OCI-LY1 (cell line): Measurements from ENCODE around the gene PARL.

Experiments used
- H2AFZ ChIP-seq: fragments of 200-600 bp; sonication (generic), shearing (Covaris generic); 2 replicates; pipeline ENCODE4 v1.6.0; 2014; ENCODE audit warnings: antibody characterized with exemption, mild to moderate bottlenecking, low read length
- H3F3A ChIP-seq: fragments of 200-600 bp; sonication (generic), shearing (Covaris generic); 2 replicates; pipeline ENCODE4 v1.6.0; 2014; ENCODE audit warnings: mild to moderate bottlenecking, antibody characterized with exemption, low read length, moderate library complexity; ENCODE audit not compliant: insufficient read depth
- H3K27ac ChIP-seq: fragments of 200-600 bp; sonication (generic); 2 replicates; pipeline ENCODE4 v1.5.1; 2014; ENCODE audit warnings: low read length, mixed run types, mild to moderate bottlenecking, low read depth; ENCODE audit not compliant: poor library complexity, severe bottlenecking
- H3K27me3 ChIP-seq: fragments of 200-600 bp; sonication (generic); 2 replicates; pipeline ENCODE4 v1.6.0; 2014; ENCODE audit warnings: antibody characterized with exemption, mild to moderate bottlenecking, low read length, moderate library complexity; ENCODE audit not compliant: insufficient read depth
- H3K36me3 ChIP-seq: fragments of 200-600 bp; sonication (generic); 2 replicates; pipeline ENCODE4 v1.6.1; 2014; ENCODE audit warnings: mild to moderate bottlenecking, antibody characterized with exemption, low read length, moderate library complexity, mixed read lengths; ENCODE audit not compliant: insufficient read depth
- H3K4me1 ChIP-seq: fragments of 200-600 bp; sonication (generic); 2 replicates; pipeline ENCODE4 v1.5.1; 2014; ENCODE audit warnings: mild to moderate bottlenecking, low read length, moderate library complexity; ENCODE audit not compliant: insufficient read depth, severe bottlenecking
- H3K4me2 ChIP-seq: fragments of 200-600 bp; sonication (generic), shearing (Covaris generic); 2 replicates; pipeline ENCODE4 v1.6.1; 2014; ENCODE audit warnings: low read length
- H3K4me3 ChIP-seq: fragments of 200-600 bp; sonication (generic); 2 replicates; pipeline ENCODE4 v1.5.1; 2014; ENCODE audit warnings: low read length, low read depth, mild to moderate bottlenecking, mixed read lengths; ENCODE audit not compliant: poor library complexity, severe bottlenecking
- H3K79me2 ChIP-seq: fragments of 200-600 bp; shearing (Covaris generic); 2 replicates; pipeline ENCODE4 v1.6.1; 2016; ENCODE audit warnings: mixed run types, low read length, mixed read lengths; ENCODE audit not compliant: insufficient read depth
- H3K9ac ChIP-seq: fragments of 200-600 bp; sonication (generic), shearing (Covaris generic); 2 replicates; pipeline ENCODE4 v1.6.1; 2014; ENCODE audit warnings: mild to moderate bottlenecking, low read length, mixed read lengths
- H3K9me2 ChIP-seq: fragments of 200-600 bp; sonication (generic), shearing (Covaris generic); 2 replicates; pipeline ENCODE4 v1.6.1; 2014; ENCODE audit warnings: low read depth, mild to moderate bottlenecking, low read length, mixed read lengths
- H3K9me3 ChIP-seq: fragments of 200-600 bp; shearing (Covaris generic); 2 replicates; pipeline ENCODE4 v1.6.1; 2014; ENCODE audit warnings: low read length, mixed read lengths
- H4K20me1 ChIP-seq: fragments of 200-600 bp; sonication (generic), shearing (Covaris generic); 2 replicates; pipeline ENCODE4 v1.6.0; 2016; ENCODE audit warnings: mild to moderate bottlenecking, low read length; ENCODE audit not compliant: insufficient read depth
- EZH2 ChIP-seq: fragments of 200-600 bp; sonication (generic), shearing (Covaris generic); IDR thresholded peaks from 2 replicates; pipeline ENCODE4 v1.8.0; 2017; ENCODE audit warnings: borderline replicate concordance, mixed run types, mild to moderate bottlenecking, antibody characterized with exemption, low read length, moderate library complexity, mixed read lengths
- TF ChIP-seq, protein P1 (sequence below): fragments of 200-600 bp; sonication (generic), shearing (Covaris generic); IDR thresholded peaks from 2 replicates; pipeline ENCODE4 v1.5.1; 2017; ENCODE audit warnings: mild to moderate bottlenecking, antibody characterized with exemption, low read length, moderate library complexity, mixed read lengths

The PARL gene

DNA sequence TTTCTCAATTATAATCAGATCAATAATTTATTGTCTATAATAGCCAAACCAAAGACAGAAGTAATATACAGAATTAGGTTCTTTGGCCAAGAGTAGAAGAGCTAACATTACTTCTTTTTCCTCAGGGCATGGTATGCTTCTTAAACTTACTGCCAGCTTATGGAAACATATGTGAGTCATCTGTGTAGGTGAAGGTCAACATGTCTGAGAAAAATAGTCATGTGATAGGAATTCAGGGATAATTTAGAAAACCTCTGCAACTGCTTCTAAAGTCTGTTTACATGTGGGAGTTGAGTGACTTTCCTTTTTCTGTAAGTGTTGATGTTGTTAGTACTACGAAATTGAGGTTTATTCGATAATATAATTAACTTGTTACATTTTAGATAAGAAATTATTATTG is 40.1 kb downstream of the PARL start:
- H4K20me1 ChIP-seq: no peaks in the 10 kb centered on the region
- H3K4me1 ChIP-seq: no peaks in the 10 kb centered on the region
- no peak overlapping the region for H3K27ac ChIP-seq
- no peaks in the 10 kb centered on the region for H3K27me3 ChIP-seq
- no peak overlapping the region for H3K4me3 ChIP-seq
- H3K9ac ChIP-seq: no peak overlapping the region
- H3K79me2 ChIP-seq: no peaks in the 10 kb centered on the region
- no peak overlapping the region for H3K4me2 ChIP-seq
- no peaks in the 10 kb centered on the region for H3F3A ChIP-seq
- peaks cover 87% of the 10 kb centered on the region for H3K36me3 ChIP-seq
- TF ChIP-seq, protein P1, sequence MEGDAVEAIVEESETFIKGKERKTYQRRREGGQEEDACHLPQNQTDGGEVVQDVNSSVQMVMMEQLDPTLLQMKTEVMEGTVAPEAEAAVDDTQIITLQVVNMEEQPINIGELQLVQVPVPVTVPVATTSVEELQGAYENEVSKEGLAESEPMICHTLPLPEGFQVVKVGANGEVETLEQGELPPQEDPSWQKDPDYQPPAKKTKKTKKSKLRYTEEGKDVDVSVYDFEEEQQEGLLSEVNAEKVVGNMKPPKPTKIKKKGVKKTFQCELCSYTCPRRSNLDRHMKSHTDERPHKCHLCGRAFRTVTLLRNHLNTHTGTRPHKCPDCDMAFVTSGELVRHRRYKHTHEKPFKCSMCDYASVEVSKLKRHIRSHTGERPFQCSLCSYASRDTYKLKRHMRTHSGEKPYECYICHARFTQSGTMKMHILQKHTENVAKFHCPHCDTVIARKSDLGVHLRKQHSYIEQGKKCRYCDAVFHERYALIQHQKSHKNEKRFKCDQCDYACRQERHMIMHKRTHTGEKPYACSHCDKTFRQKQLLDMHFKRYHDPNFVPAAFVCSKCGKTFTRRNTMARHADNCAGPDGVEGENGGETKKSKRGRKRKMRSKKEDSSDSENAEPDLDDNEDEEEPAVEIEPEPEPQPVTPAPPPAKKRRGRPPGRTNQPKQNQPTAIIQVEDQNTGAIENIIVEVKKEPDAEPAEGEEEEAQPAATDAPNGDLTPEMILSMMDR: no peak
- no peak for TF ChIP-seq EZH2
- no peaks in the 10 kb centered on the region for H3K9me3 ChIP-seq
- H2AFZ ChIP-seq: no peak overlapping the region
- no peaks in the 10 kb centered on the region for H3K9me2 ChIP-seq

DNA sequence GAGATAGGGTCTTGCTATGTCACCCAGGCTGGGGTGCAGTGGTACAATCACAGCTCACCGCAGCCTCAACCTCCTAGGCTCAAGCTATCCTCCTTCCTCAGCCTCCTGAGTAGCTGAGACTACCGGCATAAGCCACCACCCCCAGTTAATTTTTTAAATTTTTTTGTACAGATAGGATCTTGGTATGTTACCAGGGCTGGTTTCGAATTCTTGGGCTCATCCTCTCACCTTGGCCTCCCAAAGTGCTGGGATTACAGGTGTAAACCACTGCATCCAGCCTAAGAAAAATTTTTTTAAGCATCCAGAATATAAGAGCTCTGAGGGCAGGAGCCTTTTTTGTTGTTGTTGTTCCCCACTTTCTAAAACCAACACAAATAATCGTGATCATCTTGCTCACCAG is 44.9 kb downstream of the PARL start:
- Histone ChIP-seq H3K27ac (no peak overlapping the region), H3K9me3 (no peaks in the 10 kb centered on the region), H3K4me1 (no peaks in the 10 kb centered on the region), H3K36me3 (peaks cover 74% of the 10 kb centered on the region), H3K79me2 (no peaks in the 10 kb centered on the region), H3K27me3 (no peaks in the 10 kb centered on the region), H2AFZ (no peak overlapping the region), H4K20me1 (0 out of 2 replicates have a peak, but pooled peaks cover 3% of the 10 kb centered on the region), H3K4me3 (no peak overlapping the region), H3K9ac (no peak overlapping the region), H3K9me2 (no peaks in the 10 kb centered on the region), H3K4me2 (no peak overlapping the region), H3F3A (no peaks in the 10 kb centered on the region)
- TF ChIP-seq, protein P1: no peak
- no peak for TF ChIP-seq EZH2

DNA sequence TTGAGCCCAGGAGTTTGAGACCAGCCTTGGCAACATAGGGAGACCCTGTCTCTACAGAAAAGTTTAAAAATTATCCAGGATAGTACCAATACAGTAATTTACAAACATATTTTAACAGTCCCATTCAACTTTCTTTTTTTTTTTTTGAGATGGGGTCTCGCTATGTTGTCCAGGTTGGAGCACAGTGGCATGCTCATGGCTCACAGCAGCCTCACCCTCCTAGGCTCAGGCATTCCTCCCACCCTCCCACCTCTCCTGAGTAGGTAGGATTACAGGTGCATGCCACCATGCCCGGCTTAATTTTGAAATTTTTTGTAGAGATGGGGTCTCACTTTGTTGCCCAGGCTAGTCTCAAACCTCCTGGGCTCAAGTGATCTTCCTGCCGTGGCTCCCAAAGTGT is 46.8 kb downstream of the PARL start:
- H3K9me2 ChIP-seq: no peaks in the 10 kb centered on the region
- H2AFZ ChIP-seq: no peak overlapping the region
- no peak overlapping the region for H3K4me3 ChIP-seq
- H3K4me1 ChIP-seq: no peaks in the 10 kb centered on the region
- H3F3A ChIP-seq: no peaks in the 10 kb centered on the region
- no peaks in the 10 kb centered on the region for H3K27me3 ChIP-seq
- H3K27ac ChIP-seq: no peak overlapping the region
- H3K9me3 ChIP-seq: no peaks in the 10 kb centered on the region
- H4K20me1 ChIP-seq: 0 out of 2 replicates have a peak, but pooled peaks cover 3% of the 10 kb centered on the region
- TF ChIP-seq, protein P1: no peak
- no peak for TF ChIP-seq EZH2
- H3K9ac ChIP-seq: no peak overlapping the region
- no peak overlapping the region for H3K4me2 ChIP-seq
- H3K79me2 ChIP-seq: no peaks in the 10 kb centered on the region
- peaks cover 71% of the 10 kb centered on the region for H3K36me3 ChIP-seq
